NCI-H1092 treated with DMSO at 0.1 percent for 48 hours (cell line): ENCODE results near the gene SUPT3H.

Source experiments
- DNase-seq: peaks from one replicate; lab custom pipeline; 2025; lab: John Stamatoyannopoulos, UW

SUPT3H gene

GRCh38 chr6:45001663-45002062, 376.1 kb downstream of the SUPT3H start:
- no peak for DNase-seq

- DNase-seq: no peak
Observed at GRCh38 chr6:45000833-45001232, 376.9 kb downstream of the SUPT3H start.

- DNase-seq: no peak
Observed at GRCh38 chr6:44999066-44999465, 378.7 kb downstream of the SUPT3H start.

- DNase-seq: no peak
Observed at GRCh38 chr6:44995486-44996132, 382.1 kb downstream of the SUPT3H start.

GRCh38 chr6:44989391-44989790, 388.3 kb downstream of the SUPT3H start:
- DNase-seq: no peak

- DNase-seq: no peak
Observed at GRCh38 chr6:44985006-44985405, 392.7 kb downstream of the SUPT3H start.

GRCh38 chr6:44983467-44984365, 394.0 kb downstream of the SUPT3H start:
- DNase-seq: no peak

GRCh38 chr6:44980841-44981240, 396.9 kb downstream of the SUPT3H start:
- DNase-seq: no peak

GRCh38 chr6:44976677-44977641, 400.8 kb downstream of the SUPT3H start:
- no peak for DNase-seq

GRCh38 chr6:44974511-44974910, 403.2 kb downstream of the SUPT3H start:
- DNase-seq: no peak

- DNase-seq: no peak
Observed at GRCh38 chr6:44972709-44973108, 405.0 kb downstream of the SUPT3H start.

- DNase-seq: no peak
Observed at GRCh38 chr6:44969446-44970185, 408.1 kb downstream of the SUPT3H start.

GRCh38 chr6:44967481-44967880, 410.3 kb downstream of the SUPT3H start:
- DNase-seq: no peak

GRCh38 chr6:44966449-44967092, 411.2 kb downstream of the SUPT3H start:
- no peak for DNase-seq

GRCh38 chr6:44965708-44966107, 412.0 kb downstream of the SUPT3H start:
- no peak for DNase-seq

- no peak for DNase-seq
Observed at GRCh38 chr6:44960898-44961297, 416.8 kb downstream of the SUPT3H start.

- no peak for DNase-seq
Observed at GRCh38 chr6:44959651-44960050, 418.1 kb downstream of the SUPT3H start.

GRCh38 chr6:44957156-44957555, 420.6 kb downstream of the SUPT3H start:
- no peak for DNase-seq

- DNase-seq: no peak
Observed at GRCh38 chr6:44956396-44956795, 421.3 kb downstream of the SUPT3H start.

GRCh38 chr6:44955145-44955544, 422.6 kb downstream of the SUPT3H start:
- DNase-seq: no peak

GRCh38 chr6:44954281-44954680, 423.5 kb downstream of the SUPT3H start:
- DNase-seq: no peak
